SK-N-SH (cell line): Measurements from ENCODE around the gene RPP25. TPM values are rescaled to one million over a fixed set of nuclear protein-coding genes. Genes with fewer than 3 reads are reported as not detected.
"Not testable (repeated sequence)": the region's sequence is repeated elsewhere in the genome, so short reads cannot be mapped to it uniquely, and the experiment has no call there.

ENCODE experiments used
- CTCF ChIA-PET: fragments of 300-600, 350-600 bp; formaldehyde crosslinking; extraction: SDS; loops from one replicate; lab custom pipeline; 2021; lab: Yijun Ruan, JAX
- POLR2A ChIA-PET: fragments of 350-600 bp; sonication (Branson Sonifier 250); formaldehyde crosslinking; extraction: SDS; loops from one replicate; lab custom pipeline; 2020; ENCODE audit warnings: antibody characterized with exemption, inconsistent platforms; lab: Yijun Ruan, JAX
- DNase-seq: peaks from one replicate; pipeline ENCODE4 v3.0.0; 2012
- H2AFZ ChIP-seq: fragments of 200-600 bp; sonication (generic); 2 replicates; pipeline ENCODE4 v1.8.1; 2016; ENCODE audit warnings: antibody characterized with exemption, mild to moderate bottlenecking, low read depth
- H3F3A ChIP-seq: fragments of 200-600 bp; sonication (generic); replicated peaks from 2 replicates; pipeline ENCODE3; 2016; ENCODE audit warnings: antibody characterized with exemption, mild to moderate bottlenecking; ENCODE audit not compliant: insufficient read depth
- H3K27ac ChIP-seq, 2 experiments: fragments of 200-500 bp in 1 of 2; fragments of 200-600 bp in 1 of 2; sonication (Bioruptor generic) in 1 of 2; sonication (generic), shearing (Covaris generic) in 1 of 2; 2 replicates each; pipeline versions ENCODE4 v1.5.1 to v1.6.1; 2014 to 2016; ENCODE audit warnings: low read depth in 2 of 2, inconsistent platforms in 1 of 2, low read length in 1 of 2, mild to moderate bottlenecking in 1 of 2, mixed read lengths in 1 of 2
- H3K27me3 ChIP-seq: fragments of 200-600 bp; sonication (generic), shearing (Covaris generic); 2 replicates; pipeline ENCODE4 v1.6.1; 2016; ENCODE audit warnings: mixed run types; ENCODE audit not compliant: insufficient read depth
- H3K36me3 ChIP-seq, 2 experiments: fragments of 200-500 bp in 1 of 2; fragments of 200-600 bp in 1 of 2; sonication (Bioruptor generic) in 1 of 2; sonication (generic) in 1 of 2; replicated peaks in 1 of 2; 2 replicates each; pipeline versions ENCODE3 to v1.5.1; 2014 to 2016; ENCODE audit warnings: low read length in 1 of 2, mild to moderate bottlenecking in 1 of 2; ENCODE audit not compliant: insufficient read depth in 2 of 2, control insufficient read depth in 1 of 2
- H3K4me1 ChIP-seq, 2 experiments: fragments of 200-500 bp in 1 of 2; fragments of 200-600 bp in 1 of 2; sonication (Bioruptor generic) in 1 of 2; sonication (generic), shearing (Covaris generic) in 1 of 2; 2 replicates each; pipeline versions ENCODE4 v1.5.1 to v1.6.1; 2014 to 2016; ENCODE audit warnings: low read depth in 1 of 2, low read length in 1 of 2, mixed run types in 1 of 2; ENCODE audit not compliant: insufficient read depth in 2 of 2, control insufficient read depth in 1 of 2
- H3K4me2 ChIP-seq: fragments of 200-600 bp; sonication (generic), shearing (Covaris generic); 2 replicates; pipeline ENCODE4 v1.6.1; 2017; ENCODE audit warnings: mixed run types
- H3K4me3 ChIP-seq, 2 experiments: fragments of 200-500 bp in 1 of 2; fragments of 200-600 bp in 1 of 2; sonication (Bioruptor generic) in 1 of 2; sonication (generic), shearing (Covaris generic) in 1 of 2; 2 replicates each; pipeline versions ENCODE4 v1.5.1 to v1.8.1; 2014 to 2016; ENCODE audit warnings: low read depth in 2 of 2, inconsistent platforms in 1 of 2, low read length in 1 of 2, mild to moderate bottlenecking in 1 of 2, mixed read lengths in 1 of 2, moderate library complexity in 1 of 2
- H3K79me2 ChIP-seq: fragments of 200-600 bp; sonication (generic); 2 replicates; pipeline ENCODE4 v1.8.1; 2017; ENCODE audit warnings: mild to moderate bottlenecking; ENCODE audit not compliant: insufficient read depth
- H3K9ac ChIP-seq: fragments of 200-600 bp; sonication (generic); 2 replicates; pipeline ENCODE4 v1.6.1; 2017; ENCODE audit warnings: mixed run types
- H3K9me2 ChIP-seq: fragments of 200-600 bp; sonication (generic); 2 replicates; pipeline ENCODE4 v1.6.1; 2017; ENCODE audit warnings: mixed run types
- H3K9me3 ChIP-seq: fragments of 200-600 bp; sonication (generic); 2 replicates; pipeline ENCODE4 v1.6.1; 2017; ENCODE audit warnings: mixed run types, mild to moderate bottlenecking, moderate library complexity
- H4K20me1 ChIP-seq: fragments of 200-600 bp; sonication (generic); 2 replicates; pipeline ENCODE4 v1.6.1; 2017; ENCODE audit warnings: mild to moderate bottlenecking, mixed run types; ENCODE audit not compliant: insufficient read depth
- EP300 ChIP-seq, 2 experiments: IDR thresholded peaks; 2 replicates each; pipeline versions ENCODE4 v1.4.0 to v1.6.1; 2012; ENCODE audit warnings: borderline replicate concordance in 1 of 2, low read depth in 1 of 2, low read length in 1 of 2
- EZH2phosphoT487 ChIP-seq: fragments of 200-600 bp; sonication (generic); IDR thresholded peaks from 2 replicates; pipeline ENCODE4 v1.6.1; 2017; ENCODE audit warnings: low read depth, mixed run types, mild to moderate bottlenecking, antibody characterized with exemption, moderate library complexity, borderline replicate concordance
- FOSL2 ChIP-seq: IDR thresholded peaks from 2 replicates; pipeline ENCODE4 v1.4.0; 2012; ENCODE audit warnings: low read depth, mild to moderate bottlenecking, moderate library complexity, borderline replicate concordance
- FOXM1 ChIP-seq: IDR thresholded peaks from 2 replicates; pipeline ENCODE4 v1.4.0; 2012; ENCODE audit warnings: low read depth, mild to moderate bottlenecking
- GABPA ChIP-seq: IDR thresholded peaks from 2 replicates; pipeline ENCODE4 v1.4.0; 2012; ENCODE audit warnings: low read depth, mild to moderate bottlenecking
- GATA2 ChIP-seq: sonication (generic); formaldehyde crosslinking; IDR thresholded peaks from 2 replicates; pipeline ENCODE4 v1.5.0; 2020; ENCODE audit warnings: mild to moderate bottlenecking, missing genetic modification reagents
- JUND ChIP-seq: IDR thresholded peaks from 2 replicates; pipeline ENCODE4 v1.4.0; 2012
- MEF2A ChIP-seq: IDR thresholded peaks from 2 replicates; pipeline ENCODE4 v1.4.0; 2012; ENCODE audit warnings: low read depth, borderline replicate concordance
- MXI1 ChIP-seq: IDR thresholded peaks from 2 replicates; pipeline ENCODE4 v1.6.1; 2012; ENCODE audit warnings: mild to moderate bottlenecking, low read depth, low read length, improper control_type of control experiment
- NFIC ChIP-seq: IDR thresholded peaks from 2 replicates; pipeline ENCODE4 v1.4.0; 2012; ENCODE audit warnings: borderline replicate concordance
- NRF1 ChIP-seq: IDR thresholded peaks from 2 replicates; pipeline ENCODE4 v1.6.1; 2012; ENCODE audit warnings: low read depth, mild to moderate bottlenecking, low read length
- POLR2AphosphoS5 ChIP-seq: IDR thresholded peaks from 2 replicates; pipeline ENCODE4 v1.6.1; 2012; ENCODE audit warnings: low read depth, low read length
- RCOR1 ChIP-seq: fragments of 150-350 bp; IDR thresholded peaks from 2 replicates; pipeline ENCODE4 v1.6.1; 2017; ENCODE audit warnings: antibody characterized with exemption, low read length
- RFX5 ChIP-seq: IDR thresholded peaks from 2 replicates; pipeline ENCODE4 v1.6.1; 2012; ENCODE audit warnings: mild to moderate bottlenecking, improper control_type of control experiment, low read length
- RXRA ChIP-seq: IDR thresholded peaks from 2 replicates; pipeline ENCODE4 v1.4.0; 2012; ENCODE audit warnings: low read depth, mild to moderate bottlenecking, borderline replicate concordance
- SMC3 ChIP-seq: IDR thresholded peaks from 2 replicates; pipeline ENCODE4 v1.6.1; 2012; ENCODE audit warnings: low read depth, low read length, improper control_type of control experiment
- TAF1 ChIP-seq: IDR thresholded peaks from 2 replicates; pipeline ENCODE4 v1.6.1; 2012; ENCODE audit warnings: low read depth, mild to moderate bottlenecking, low read length, moderate library complexity, borderline replicate concordance
- TCF12 ChIP-seq: IDR thresholded peaks from 2 replicates; pipeline ENCODE4 v1.4.0; 2012
- TEAD4 ChIP-seq: IDR thresholded peaks from 2 replicates; pipeline ENCODE4 v1.4.0; 2012; ENCODE audit warnings: mild to moderate bottlenecking, borderline replicate concordance; ENCODE audit not compliant: insufficient read depth
- YY1 ChIP-seq: IDR thresholded peaks from 2 replicates; pipeline ENCODE4 v1.4.0; 2012; ENCODE audit warnings: low read depth, mild to moderate bottlenecking
- WGBS: methylation state at CpG from one replicate; pipeline ENCODE4 v1.1.6; 2017; ENCODE audit warnings: low lambda C conversion rate; 5-methylcytosine and 5-hydroxymethylcytosine counted together
- polyA plus RNA-seq, 3 experiments: library from polyadenylated mRNA; depleted of rRNA; stranded (reverse); fragments of >200 nt; gene quantifications; 2 replicates each; pipeline ENCODE4 v1.2.3, GENCODE V29; 2012
- TF ChIP-seq, protein P1 (sequence below): IDR thresholded peaks from 2 replicates; pipeline ENCODE4 v1.6.1; 2012; ENCODE audit warnings: mild to moderate bottlenecking, low read depth, low read length, moderate library complexity
- TF ChIP-seq, protein P2 (sequence below): IDR thresholded peaks from 2 replicates; pipeline ENCODE4; 2012

Gene RPP25
- polyA plus RNA-seq, 1 of the 3 experiments (the other 2 are of a cell fraction), result 1.7 TPM

DNA sequence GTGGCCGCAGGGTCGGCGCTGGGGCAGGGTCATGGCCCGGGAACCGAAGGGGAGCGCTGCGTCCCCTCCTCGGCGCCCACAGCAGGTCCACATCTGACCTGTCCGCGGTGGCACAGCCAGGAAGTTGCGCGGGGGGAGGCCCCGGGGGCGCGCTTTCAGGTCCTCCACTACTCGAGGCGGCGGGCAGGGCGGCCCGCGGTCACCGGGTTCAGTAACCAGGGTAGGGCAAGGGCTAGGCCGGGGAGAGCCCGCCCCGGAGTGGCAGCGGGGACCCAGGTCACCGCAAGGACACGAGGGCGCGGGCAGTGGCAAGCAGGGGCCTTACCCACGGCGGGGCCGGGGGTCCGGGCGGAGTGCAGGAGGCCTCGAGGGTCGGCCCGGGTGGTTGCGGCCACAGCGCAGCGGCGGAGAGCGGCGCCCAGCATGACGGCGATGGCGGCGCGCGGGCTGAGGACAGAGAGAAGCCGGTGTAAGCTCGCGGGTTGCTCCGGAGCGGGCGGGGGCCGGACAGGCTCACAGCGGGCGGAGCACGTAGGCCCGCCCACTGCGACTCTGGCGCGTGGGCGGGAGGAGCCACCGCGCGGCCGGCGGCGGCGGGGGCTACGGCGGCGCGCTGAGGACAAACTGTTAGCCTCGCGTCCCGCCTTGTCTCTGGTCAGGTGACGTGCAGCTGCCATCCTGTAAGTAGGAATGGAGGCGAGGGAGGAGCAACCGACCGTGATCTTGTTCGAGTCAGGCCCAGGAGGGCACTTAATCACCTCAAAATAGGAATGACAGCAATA, 18.8 kb downstream of the RPP25 start, which contains the start of gene COX5A (continued):
- TF ChIP-seq EP300 (IDR thresholded peaks at IDR 0.05; ENCODE audit: borderline replicate concordance in 1 of 2, low read depth in 1 of 2, low read length in 1 of 2) (peak in 1 of 2 experiments; percentile 57; a peak in 2 of 4 replicates), POLR2AphosphoS5 (peak; percentile 66), SMC3 (no peak), FOXM1 (no peak), RXRA (peak; percentile 49; the same call in 1 of the 2 replicates), FOSL2 (no peak), TCF12 (no peak), GABPA (no peak), NRF1 (peak; percentile 51; the same call in 1 of the 2 replicates)
- TF ChIP-seq, protein P1, sequence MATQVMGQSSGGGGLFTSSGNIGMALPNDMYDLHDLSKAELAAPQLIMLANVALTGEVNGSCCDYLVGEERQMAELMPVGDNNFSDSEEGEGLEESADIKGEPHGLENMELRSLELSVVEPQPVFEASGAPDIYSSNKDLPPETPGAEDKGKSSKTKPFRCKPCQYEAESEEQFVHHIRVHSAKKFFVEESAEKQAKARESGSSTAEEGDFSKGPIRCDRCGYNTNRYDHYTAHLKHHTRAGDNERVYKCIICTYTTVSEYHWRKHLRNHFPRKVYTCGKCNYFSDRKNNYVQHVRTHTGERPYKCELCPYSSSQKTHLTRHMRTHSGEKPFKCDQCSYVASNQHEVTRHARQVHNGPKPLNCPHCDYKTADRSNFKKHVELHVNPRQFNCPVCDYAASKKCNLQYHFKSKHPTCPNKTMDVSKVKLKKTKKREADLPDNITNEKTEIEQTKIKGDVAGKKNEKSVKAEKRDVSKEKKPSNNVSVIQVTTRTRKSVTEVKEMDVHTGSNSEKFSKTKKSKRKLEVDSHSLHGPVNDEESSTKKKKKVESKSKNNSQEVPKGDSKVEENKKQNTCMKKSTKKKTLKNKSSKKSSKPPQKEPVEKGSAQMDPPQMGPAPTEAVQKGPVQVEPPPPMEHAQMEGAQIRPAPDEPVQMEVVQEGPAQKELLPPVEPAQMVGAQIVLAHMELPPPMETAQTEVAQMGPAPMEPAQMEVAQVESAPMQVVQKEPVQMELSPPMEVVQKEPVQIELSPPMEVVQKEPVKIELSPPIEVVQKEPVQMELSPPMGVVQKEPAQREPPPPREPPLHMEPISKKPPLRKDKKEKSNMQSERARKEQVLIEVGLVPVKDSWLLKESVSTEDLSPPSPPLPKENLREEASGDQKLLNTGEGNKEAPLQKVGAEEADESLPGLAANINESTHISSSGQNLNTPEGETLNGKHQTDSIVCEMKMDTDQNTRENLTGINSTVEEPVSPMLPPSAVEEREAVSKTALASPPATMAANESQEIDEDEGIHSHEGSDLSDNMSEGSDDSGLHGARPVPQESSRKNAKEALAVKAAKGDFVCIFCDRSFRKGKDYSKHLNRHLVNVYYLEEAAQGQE, result no peak

DNA sequence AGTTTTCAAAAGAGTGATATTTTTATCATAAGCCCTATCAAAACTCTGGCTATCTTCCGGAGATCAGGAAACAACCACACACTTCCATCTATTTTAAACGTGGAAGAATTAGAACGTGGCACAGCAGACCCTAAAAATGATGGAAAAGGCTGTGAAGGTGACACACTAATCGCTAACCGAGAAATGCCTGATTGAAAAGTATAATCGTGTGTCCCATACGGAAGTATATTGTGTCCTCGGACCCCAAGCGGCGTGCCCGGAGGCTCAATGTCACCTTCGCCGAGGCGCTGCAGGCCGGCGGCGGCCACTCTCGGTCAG, 19.3 kb downstream of the RPP25 start:
- 3% methylated on average over 18 of the region's 18 CpGs for WGBS
- Histone ChIP-seq H3K4me2 (peak overlapping the region; percentile 94), H3K27me3 (no peaks in the 10 kb centered on the region), H3F3A (peaks cover 10% of the 10 kb centered on the region), H3K9me3 (no peaks in the 10 kb centered on the region), H3K4me3 (peak overlapping the region; percentile 72 to 90), H3K9me2 (no peaks in the 10 kb centered on the region), H3K4me1 (0 out of 4 replicates have a peak, but pooled peaks cover 0 to 6% of the 10 kb centered on the region in 2 experiments), H3K36me3 (peaks cover 0 to 7% of the 10 kb centered on the region in 2 experiments), H3K27ac (peak overlapping the region; percentile 86 to 89), H3K9ac (peak overlapping the region; percentile 93), H3K79me2 (peaks cover 55% of the 10 kb centered on the region), H2AFZ (peak overlapping the region; percentile 97; the same call in 1 of the 2 replicates), H4K20me1 (peaks cover 6% of the 10 kb centered on the region; the same call in 1 of the 2 replicates)
- ChIA-PET CTCF (interaction anchor here (1.2 to 1.4 kb wide), 5 partner anchors 13 to 168 kb away, joined by 3 to 10 read pairs (median 7); partner anchors contain the start of gene RPP25), POLR2A (interaction anchor here (0.7 to 1.2 kb wide), 6 partner anchors 13 to 58 kb away, joined by 3 to 7 read pairs (median 5); partner anchors contain the start of genes MPI and SCAMP5)
- TF ChIP-seq SMC3, result no peak
- TF ChIP-seq NFIC, result no peak
- TF ChIP-seq NRF1, result no peak
- no peak for TF ChIP-seq EZH2phosphoT487
- TF ChIP-seq FOSL2, result no peak
- no peak for TF ChIP-seq TEAD4
- TF ChIP-seq, protein P2, sequence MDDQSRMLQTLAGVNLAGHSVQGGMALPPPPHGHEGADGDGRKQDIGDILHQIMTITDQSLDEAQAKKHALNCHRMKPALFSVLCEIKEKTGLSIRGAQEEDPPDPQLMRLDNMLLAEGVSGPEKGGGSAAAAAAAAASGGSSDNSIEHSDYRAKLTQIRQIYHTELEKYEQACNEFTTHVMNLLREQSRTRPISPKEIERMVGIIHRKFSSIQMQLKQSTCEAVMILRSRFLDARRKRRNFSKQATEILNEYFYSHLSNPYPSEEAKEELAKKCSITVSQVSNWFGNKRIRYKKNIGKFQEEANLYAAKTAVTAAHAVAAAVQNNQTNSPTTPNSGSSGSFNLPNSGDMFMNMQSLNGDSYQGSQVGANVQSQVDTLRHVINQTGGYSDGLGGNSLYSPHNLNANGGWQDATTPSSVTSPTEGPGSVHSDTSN, result no peak
- no peak for TF ChIP-seq RFX5
- no peak for TF ChIP-seq RCOR1
- no peak; the same call in 1 of the 2 replicates for TF ChIP-seq MXI1
- TF ChIP-seq JUND, result no peak
- no peak for TF ChIP-seq GATA2 (CRISPR knock-in tag)
- no peak for TF ChIP-seq EP300 (IDR thresholded peaks at IDR 0.05; ENCODE audit: borderline replicate concordance in 1 of 2, low read depth in 1 of 2, low read length in 1 of 2)
- TF ChIP-seq MEF2A, result no peak
- TF ChIP-seq YY1, result no peak
- TF ChIP-seq TAF1, result no peak
- DNase-seq, result no peak

DNA sequence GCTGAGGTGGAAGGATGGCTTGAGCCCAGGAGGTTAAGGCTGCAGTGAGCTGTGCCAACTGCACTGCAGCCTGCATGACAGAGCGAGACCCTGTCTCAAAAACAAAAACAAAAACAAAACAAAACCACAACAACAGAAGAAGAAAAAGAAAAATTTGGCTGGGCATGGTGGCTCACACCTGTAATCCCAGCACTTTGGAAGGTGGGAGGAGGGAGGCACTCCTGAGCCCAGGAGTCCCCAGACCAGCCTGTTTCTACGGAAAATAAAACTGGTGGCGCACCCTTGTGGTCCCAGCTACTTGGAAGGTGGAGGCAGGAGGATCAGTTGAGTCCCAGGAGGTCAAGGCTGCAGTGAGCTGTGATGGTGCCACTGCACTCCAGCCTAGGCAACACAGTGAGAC, 21.4 kb downstream of the RPP25 start:
- CTCF ChIA-PET, result interaction anchor here (0.9 to 2.4 kb wide), 7 partner anchors 10 to 166 kb away, joined by 3 to 10 read pairs (median 4); no protein-coding TSS in a partner anchor
- Histone ChIP-seq H3K36me3 (peaks cover 0 to 19% of the 10 kb centered on the region in 2 experiments), H3K79me2 (peaks cover 74% of the 10 kb centered on the region)
- H3K27ac ChIP-seq, H3K4me1 ChIP-seq, H2AFZ ChIP-seq, H3K4me3 ChIP-seq, H3K4me2 ChIP-seq, H3K27me3 ChIP-seq, H3K9me3 ChIP-seq, H3K9ac ChIP-seq, H4K20me1 ChIP-seq, POLR2A ChIA-PET, H3K9me2 ChIP-seq, H3F3A ChIP-seq, DNase-seq: not testable (repeated sequence)
- WGBS, result 89% methylated on average over 3 of the region's 3 CpGs
